CD1c-positive myeloid dendritic cell (primary cell): Measurements from ENCODE around the gene QSOX1.
A peak's percentile ranks its signal among the peaks of the same experiment; 100 is the strongest.
"Not testable (repeated sequence)": the region's sequence is repeated elsewhere in the genome, so short reads cannot be mapped to it uniquely, and the experiment has no call there.

Experiments used
- DNase-seq: peaks from one replicate; pipeline ENCODE4 v3.0.0-alpha.2; 2016; ENCODE audit errors: extremely low spot score

QSOX1 gene

GRCh38 chr1:180154325-180155181 is at the start of gene QSOX1:
Gene QSOX1, plus strand, starts transcription at chr1:180154869. Its CDS starts 39 bp downstream, at chr1:180154908.
- peak; percentile 95 for DNase-seq

GRCh38 chr1:180112091-180112490 is 42.6 kb upstream of the QSOX1 start:
- no peak for DNase-seq

- DNase-seq: no peak
Measured at GRCh38 chr1:180112984-180113647, 41.6 kb upstream of the QSOX1 start.

- DNase-seq: no peak
Measured at GRCh38 chr1:180114396-180114945, 40.2 kb upstream of the QSOX1 start.

- DNase-seq: peak; percentile 32
Measured at GRCh38 chr1:180116964-180117763, 37.5 kb upstream of the QSOX1 start.

- DNase-seq: no peak
Measured at GRCh38 chr1:180117764-180118116, 36.9 kb upstream of the QSOX1 start.

- DNase-seq: no peak
Measured at GRCh38 chr1:180119837-180120236, 34.8 kb upstream of the QSOX1 start.

GRCh38 chr1:180123463-180123936 is 31.2 kb upstream of the QSOX1 start:
- no peak for DNase-seq

- DNase-seq: no peak
Measured at GRCh38 chr1:180130651-180131050, 24.0 kb upstream of the QSOX1 start.

- DNase-seq: peak; percentile 83
Measured at GRCh38 chr1:180131510-180131909, 23.2 kb upstream of the QSOX1 start.

- DNase-seq: no peak
Measured at GRCh38 chr1:180133193-180133592, 21.5 kb upstream of the QSOX1 start.

GRCh38 chr1:180133688-180134087 is 21.0 kb upstream of the QSOX1 start:
- not testable (repeated sequence) for DNase-seq

GRCh38 chr1:180135535-180135934 is 19.1 kb upstream of the QSOX1 start:
- DNase-seq: no peak

GRCh38 chr1:180136331-180136967 is 18.2 kb upstream of the QSOX1 start:
- DNase-seq: no peak

GRCh38 chr1:180136968-180137356 is 17.7 kb upstream of the QSOX1 start:
- DNase-seq: no peak

GRCh38 chr1:180137776-180138175 is 16.9 kb upstream of the QSOX1 start:
- DNase-seq: peak; percentile 29

GRCh38 chr1:180141381-180141934 is 13.2 kb upstream of the QSOX1 start:
- DNase-seq: no peak

- no peak for DNase-seq
Measured at GRCh38 chr1:180143359-180143758, 11.3 kb upstream of the QSOX1 start.

- no peak for DNase-seq
Measured at GRCh38 chr1:180144659-180145357, 9.9 kb upstream of the QSOX1 start.

GRCh38 chr1:180145446-180145845 is 9.2 kb upstream of the QSOX1 start:
- DNase-seq: no peak
